ENCODE data around the gene NTRK2. TPM values are rescaled to one million over a fixed set of nuclear protein-coding genes. Genes with fewer than 3 reads are reported as not detected.

NTRK2 gene
- total RNA-seq, 1 donor from 2014 or later = 0.07 TPM

GRCh38 chr9:84829471-84829870 lies 159.9 kb downstream of the NTRK2 start:
- no peak overlapping the region for H3K4me3 Mint-ChIP-seq
- H3K36me3 Mint-ChIP-seq (ENCODE audit: low read depth) = no peaks in the 10 kb centered on the region
- TF ChIP-seq, protein P1, sequence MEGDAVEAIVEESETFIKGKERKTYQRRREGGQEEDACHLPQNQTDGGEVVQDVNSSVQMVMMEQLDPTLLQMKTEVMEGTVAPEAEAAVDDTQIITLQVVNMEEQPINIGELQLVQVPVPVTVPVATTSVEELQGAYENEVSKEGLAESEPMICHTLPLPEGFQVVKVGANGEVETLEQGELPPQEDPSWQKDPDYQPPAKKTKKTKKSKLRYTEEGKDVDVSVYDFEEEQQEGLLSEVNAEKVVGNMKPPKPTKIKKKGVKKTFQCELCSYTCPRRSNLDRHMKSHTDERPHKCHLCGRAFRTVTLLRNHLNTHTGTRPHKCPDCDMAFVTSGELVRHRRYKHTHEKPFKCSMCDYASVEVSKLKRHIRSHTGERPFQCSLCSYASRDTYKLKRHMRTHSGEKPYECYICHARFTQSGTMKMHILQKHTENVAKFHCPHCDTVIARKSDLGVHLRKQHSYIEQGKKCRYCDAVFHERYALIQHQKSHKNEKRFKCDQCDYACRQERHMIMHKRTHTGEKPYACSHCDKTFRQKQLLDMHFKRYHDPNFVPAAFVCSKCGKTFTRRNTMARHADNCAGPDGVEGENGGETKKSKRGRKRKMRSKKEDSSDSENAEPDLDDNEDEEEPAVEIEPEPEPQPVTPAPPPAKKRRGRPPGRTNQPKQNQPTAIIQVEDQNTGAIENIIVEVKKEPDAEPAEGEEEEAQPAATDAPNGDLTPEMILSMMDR (IDR thresholded peaks at IDR 0.05) = no peak
- no peak for ATAC-seq (ENCODE audit: low read depth)
- POLR2A ChIA-PET = no interaction called here
- DNase-seq = no peak
- no peak overlapping the region for H3K27ac Mint-ChIP-seq
- CTCF ChIA-PET = no interaction called here
- intact Hi-C loops (cut with micrococcal nuclease) = no loop called here
- H3K27me3 Mint-ChIP-seq = no peaks in the 10 kb centered on the region
- H3K9me3 Mint-ChIP-seq = no peaks in the 10 kb centered on the region
- H3K4me1 Mint-ChIP-seq = no peaks in the 10 kb centered on the region

GRCh38 chr9:84829997-84830696 lies 160.6 kb downstream of the NTRK2 start:
- TF ChIP-seq, protein P1 (IDR thresholded peaks at IDR 0.05) = no peak
- POLR2A ChIA-PET = no interaction called here

GRCh38 chr9:84831377-84831776 lies 161.8 kb downstream of the NTRK2 start:
- H3K27me3 Mint-ChIP-seq = no peaks in the 10 kb centered on the region

More at GRCh38 chr9:84829997-84830696, 160.6 kb downstream of the NTRK2 start:
- Mint-ChIP-seq H3K4me3 (no peak overlapping the region), H3K4me1 (no peaks in the 10 kb centered on the region), H3K9me3 (no peaks in the 10 kb centered on the region), H3K27ac (no peak overlapping the region), H3K27me3 (no peaks in the 10 kb centered on the region), H3K36me3 (ENCODE audit: low read depth) (no peaks in the 10 kb centered on the region)
- ATAC-seq (ENCODE audit: low read depth) = no peak
- intact Hi-C loops (cut with micrococcal nuclease) = no loop called here
- no peak for DNase-seq
- CTCF ChIA-PET = no interaction called here

GRCh38 chr9:84832453-84832852 lies 162.9 kb downstream of the NTRK2 start:
- no peaks in the 10 kb centered on the region for H3K4me1 Mint-ChIP-seq
- H3K9me3 Mint-ChIP-seq = no peaks in the 10 kb centered on the region
- CTCF ChIA-PET = no interaction called here
- ATAC-seq (ENCODE audit: low read depth) (no peak), DNase-seq (no peak)
- H3K27ac Mint-ChIP-seq = no peak overlapping the region
- H3K27me3 Mint-ChIP-seq = no peaks in the 10 kb centered on the region
- POLR2A ChIA-PET = no interaction called here
- H3K4me3 Mint-ChIP-seq = no peak overlapping the region
- intact Hi-C loops (cut with micrococcal nuclease) = no loop called here
- H3K36me3 Mint-ChIP-seq (ENCODE audit: low read depth) = no peaks in the 10 kb centered on the region
- TF ChIP-seq, protein P1 (IDR thresholded peaks at IDR 0.05) = no peak

More at GRCh38 chr9:84831377-84831776, 161.8 kb downstream of the NTRK2 start:
- Mint-ChIP-seq H3K36me3 (ENCODE audit: low read depth) (no peaks in the 10 kb centered on the region), H3K4me3 (no peak overlapping the region), H3K9me3 (no peaks in the 10 kb centered on the region), H3K4me1 (no peaks in the 10 kb centered on the region), H3K27ac (no peak overlapping the region)
- ChIA-PET CTCF (no interaction called here), POLR2A (no interaction called here)
- DNase-seq (no peak), ATAC-seq (ENCODE audit: low read depth) (no peak)
- intact Hi-C loops (cut with micrococcal nuclease) = no loop called here
- TF ChIP-seq, protein P1 (IDR thresholded peaks at IDR 0.05) = no peak

DNA sequence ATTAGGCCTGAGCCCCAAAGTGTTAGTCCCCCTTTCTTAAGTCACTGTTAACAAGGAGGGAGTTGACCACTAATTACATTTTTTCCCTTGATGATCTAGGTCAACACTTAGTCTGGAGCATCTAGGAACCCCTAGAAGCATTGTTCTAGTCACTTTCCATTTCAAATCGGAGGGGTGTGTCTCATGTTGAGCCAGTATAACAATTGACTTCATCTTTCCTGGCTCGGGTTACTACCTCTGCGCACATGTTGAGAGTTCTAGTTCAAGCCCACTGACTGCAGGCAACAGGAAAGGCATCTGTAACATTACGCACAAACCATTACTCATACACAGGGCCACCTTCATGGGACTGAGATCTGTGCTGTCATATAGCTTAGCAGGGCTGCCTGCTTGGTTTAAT lies 164.9 kb downstream of the NTRK2 start:
- H3K9me3 Mint-ChIP-seq = no peaks in the 10 kb centered on the region
- no peaks in the 10 kb centered on the region for H3K27me3 Mint-ChIP-seq
- TF ChIP-seq, protein P1 (IDR thresholded peaks at IDR 0.05) = no peak
- no peak overlapping the region for H3K27ac Mint-ChIP-seq
- intact Hi-C loops (cut with micrococcal nuclease) = no loop called here
- H3K4me3 Mint-ChIP-seq = no peak overlapping the region
- POLR2A ChIA-PET = no interaction called here
- DNase-seq (no peak), ATAC-seq (ENCODE audit: low read depth) (no peak)
- no peaks in the 10 kb centered on the region for H3K36me3 Mint-ChIP-seq (ENCODE audit: low read depth)
- CTCF ChIA-PET = no interaction called here
- no peaks in the 10 kb centered on the region for H3K4me1 Mint-ChIP-seq

Data from activated B cell treated with CpG ODN at 0.5 μM for 24 hours (primary cell).